Brain microvascular endothelial cell (primary cell): ENCODE data around the gene RAB11B.

Experiments used
- DNase-seq: peaks from one replicate; pipeline ENCODE4 v3.0.0-alpha.2; 2020
- H3K27ac ChIP-seq: fragments of 250-450 bp; sonication (Bioruptor Pico); 2 replicates; pipeline ENCODE4 v1.5.1; 2020; ENCODE audit warnings: mild to moderate bottlenecking, moderate library complexity
- H3K27me3 ChIP-seq: fragments of 250-450 bp; sonication (Bioruptor Pico); replicated peaks from 2 replicates; pipeline ENCODE4 v1.5.1; 2020; ENCODE audit warnings: mild to moderate bottlenecking
- H3K36me3 ChIP-seq: fragments of 250-450 bp; sonication (Bioruptor Pico); replicated peaks from 2 replicates; pipeline ENCODE4 v1.5.1; 2020; ENCODE audit warnings: mild to moderate bottlenecking
- H3K4me3 ChIP-seq: 2 replicates; pipeline ENCODE4 v1.5.1; 2011; ENCODE audit warnings: low read depth, mild to moderate bottlenecking, control low read depth, low read length, moderate library complexity
- in situ Hi-C: cut with HindIII; loops from 2 replicates; pipeline ENCODE4 v1.10.0; 2017; ENCODE audit warnings: low sequenced_read_pairs, low pct_ligation_motif_present
- TF ChIP-seq, protein P1 (sequence below): IDR thresholded peaks from 2 replicates; pipeline ENCODE4 v1.5.1; 2011; ENCODE audit warnings: low read depth, mild to moderate bottlenecking, moderate library complexity, low read length, control low read depth, inconsistent platforms; ENCODE audit errors: missing control alignments

Gene RAB11B

DNA sequence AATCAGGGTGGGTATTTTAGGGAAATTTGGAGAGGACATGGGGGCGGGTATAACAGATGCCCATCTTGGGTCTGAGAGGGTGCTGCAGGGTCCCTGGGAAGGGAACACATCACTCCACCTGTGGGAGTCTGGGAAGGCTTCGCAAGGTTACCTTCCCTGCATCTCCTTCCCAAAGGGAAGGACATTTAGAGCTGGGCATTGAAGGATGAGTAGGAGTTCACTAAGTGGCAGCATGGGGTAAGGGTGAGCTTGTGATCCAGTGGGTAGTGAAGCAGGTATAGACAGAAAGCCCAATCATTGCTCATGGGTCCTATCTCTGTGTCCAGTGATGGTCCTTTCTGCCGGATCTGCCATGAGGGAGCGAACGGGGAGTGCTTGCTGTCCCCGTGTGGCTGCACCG is 36.1 kb downstream of the RAB11B start:
- in situ Hi-C loops = no loop called here
- H3K36me3 ChIP-seq = peaks cover 2% of the 10 kb centered on the region
- TF ChIP-seq, protein P1, sequence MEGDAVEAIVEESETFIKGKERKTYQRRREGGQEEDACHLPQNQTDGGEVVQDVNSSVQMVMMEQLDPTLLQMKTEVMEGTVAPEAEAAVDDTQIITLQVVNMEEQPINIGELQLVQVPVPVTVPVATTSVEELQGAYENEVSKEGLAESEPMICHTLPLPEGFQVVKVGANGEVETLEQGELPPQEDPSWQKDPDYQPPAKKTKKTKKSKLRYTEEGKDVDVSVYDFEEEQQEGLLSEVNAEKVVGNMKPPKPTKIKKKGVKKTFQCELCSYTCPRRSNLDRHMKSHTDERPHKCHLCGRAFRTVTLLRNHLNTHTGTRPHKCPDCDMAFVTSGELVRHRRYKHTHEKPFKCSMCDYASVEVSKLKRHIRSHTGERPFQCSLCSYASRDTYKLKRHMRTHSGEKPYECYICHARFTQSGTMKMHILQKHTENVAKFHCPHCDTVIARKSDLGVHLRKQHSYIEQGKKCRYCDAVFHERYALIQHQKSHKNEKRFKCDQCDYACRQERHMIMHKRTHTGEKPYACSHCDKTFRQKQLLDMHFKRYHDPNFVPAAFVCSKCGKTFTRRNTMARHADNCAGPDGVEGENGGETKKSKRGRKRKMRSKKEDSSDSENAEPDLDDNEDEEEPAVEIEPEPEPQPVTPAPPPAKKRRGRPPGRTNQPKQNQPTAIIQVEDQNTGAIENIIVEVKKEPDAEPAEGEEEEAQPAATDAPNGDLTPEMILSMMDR = no peak

DNA sequence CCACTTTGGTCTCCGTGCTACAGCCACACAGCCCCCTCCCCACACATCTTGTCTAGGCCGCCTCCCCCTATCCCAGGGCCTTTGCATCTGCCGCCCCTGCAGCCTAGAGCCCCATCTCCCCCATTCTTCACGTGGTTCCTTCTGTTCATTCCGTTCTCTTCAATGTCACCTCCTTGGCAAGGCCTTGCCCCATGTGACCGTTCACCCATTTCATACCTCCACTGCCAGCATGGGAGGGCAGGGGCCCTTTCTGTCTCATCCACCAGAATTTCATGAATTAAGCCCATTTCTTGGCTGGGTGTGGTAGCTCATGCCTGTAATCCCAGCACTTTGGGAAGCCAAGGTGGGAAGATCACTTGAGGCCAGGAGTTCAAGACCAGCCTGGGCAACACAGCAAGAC is 38.9 kb downstream of the RAB11B start:
- TF ChIP-seq, protein P1 = no peak
- in situ Hi-C loops = no loop called here
- Histone ChIP-seq H3K4me3 (no peak overlapping the region), H3K36me3 (peaks cover 2% of the 10 kb centered on the region), H3K27ac (no peak overlapping the region), H3K27me3 (no peaks in the 10 kb centered on the region)
- DNase-seq = no peak

More for the DNA sequence above, 36.1 kb downstream of the RAB11B start:
- no peak for DNase-seq
- Histone ChIP-seq H3K27me3 (no peaks in the 10 kb centered on the region), H3K4me3 (no peak overlapping the region), H3K27ac (no peak overlapping the region)

DNA sequence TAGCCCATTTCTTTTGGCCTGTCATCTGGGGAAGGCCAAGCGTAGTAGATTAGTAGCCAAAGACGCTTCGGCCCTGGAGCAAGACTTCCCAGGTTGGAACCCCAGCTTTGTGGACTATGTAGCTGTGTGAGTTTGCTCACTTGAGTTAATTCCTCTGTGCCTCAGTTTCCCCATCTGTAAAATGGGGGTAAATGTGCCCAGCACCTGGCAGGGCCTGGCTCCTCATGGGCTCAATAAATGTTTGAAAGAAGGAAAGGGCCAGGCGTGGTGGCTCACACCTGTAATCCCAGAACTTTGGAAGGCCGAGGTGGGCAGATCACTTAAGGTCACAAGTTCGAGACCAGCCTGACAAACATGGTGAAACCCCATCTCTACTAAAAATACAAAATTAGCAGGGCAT is 39.7 kb downstream of the RAB11B start:
- no peak for DNase-seq
- in situ Hi-C loops = no loop called here
- TF ChIP-seq, protein P1 = no peak
- Histone ChIP-seq H3K27ac (no peak overlapping the region), H3K36me3 (peaks cover 2% of the 10 kb centered on the region), H3K27me3 (no peaks in the 10 kb centered on the region), H3K4me3 (no peak overlapping the region)

DNA sequence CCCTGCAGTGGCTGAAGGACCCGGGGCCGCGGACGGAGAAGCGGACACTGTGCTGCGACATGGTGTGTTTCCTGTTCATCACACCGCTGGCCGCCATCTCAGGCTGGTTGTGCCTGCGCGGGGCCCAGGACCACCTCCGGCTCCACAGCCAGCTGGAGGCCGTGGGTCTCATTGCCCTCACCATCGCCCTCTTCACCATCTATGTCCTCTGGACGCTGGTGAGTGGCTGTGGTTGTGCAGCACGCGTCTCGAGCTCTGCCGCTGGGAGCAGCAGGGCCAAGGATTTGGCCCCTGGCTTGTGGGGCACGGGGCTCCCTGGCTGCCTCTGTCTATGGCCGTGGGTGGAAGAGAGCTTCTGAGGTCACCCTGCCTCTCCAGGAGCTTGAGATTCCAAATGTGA is 40.5 kb downstream of the RAB11B start:
- no peak overlapping the region for H3K27ac ChIP-seq
- H3K4me3 ChIP-seq = no peak overlapping the region
- in situ Hi-C loops = no loop called here
- H3K27me3 ChIP-seq = no peaks in the 10 kb centered on the region
- TF ChIP-seq, protein P1 = no peak
- peaks cover 2% of the 10 kb centered on the region for H3K36me3 ChIP-seq
- no peak for DNase-seq

DNA sequence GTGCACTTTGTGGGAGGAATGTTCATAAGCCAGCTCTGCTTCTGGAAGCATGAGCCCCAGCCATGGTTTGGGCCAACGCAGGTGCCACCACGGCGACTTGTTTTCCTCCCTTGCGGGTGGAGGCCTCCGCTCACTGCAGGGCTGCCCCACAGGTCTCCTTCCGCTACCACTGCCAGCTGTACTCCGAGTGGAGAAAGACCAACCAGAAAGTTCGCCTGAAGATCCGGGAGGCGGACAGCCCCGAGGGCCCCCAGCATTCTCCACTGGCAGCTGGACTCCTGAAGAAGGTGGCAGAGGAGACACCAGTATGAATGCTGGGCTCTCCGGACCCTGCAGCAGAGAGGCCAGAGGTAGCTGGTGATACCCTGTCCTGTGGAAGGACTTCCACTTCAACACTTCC is 48.1 kb downstream of the RAB11B start:
- no peak overlapping the region for H3K27ac ChIP-seq
- in situ Hi-C loops = no loop called here
- no peaks in the 10 kb centered on the region for H3K27me3 ChIP-seq
- TF ChIP-seq, protein P1 = no peak
- no peak for DNase-seq
- no peak overlapping the region for H3K4me3 ChIP-seq
- H3K36me3 ChIP-seq = no peaks in the 10 kb centered on the region
